Neuronal stem cell (in vitro differentiated cells): ENCODE measurements around the gene PRR12.

Experiments
- DNase-seq: peaks from one replicate; pipeline ENCODE4 v3.0.0-alpha.2; 2013; ENCODE audit warnings: low spot score
- H2AFZ ChIP-seq: one replicate; pipeline ENCODE4 v1.6.1; 2013; ENCODE audit warnings: mild to moderate bottlenecking, low read length, inconsistent platforms
- H2AK5ac ChIP-seq: 2 replicates; pipeline ENCODE4 v1.6.1; 2013; ENCODE audit warnings: low read depth, mild to moderate bottlenecking, inconsistent platforms, low read length, moderate library complexity, mixed read lengths
- H2BK120ac ChIP-seq: 2 replicates; pipeline ENCODE4 v1.6.1; 2013; ENCODE audit warnings: low read depth, mild to moderate bottlenecking, inconsistent platforms, low read length, moderate library complexity, mixed read lengths
- H2BK12ac ChIP-seq: one replicate; pipeline ENCODE4 v1.6.1; 2013; ENCODE audit warnings: low read length, inconsistent platforms
- H2BK15ac ChIP-seq: 2 replicates; pipeline ENCODE4 v1.6.1; 2013; ENCODE audit warnings: mild to moderate bottlenecking, low read length, inconsistent platforms, mixed read lengths
- H2BK5ac ChIP-seq: one replicate; pipeline ENCODE4 v1.6.1; 2013; ENCODE audit warnings: inconsistent platforms, mild to moderate bottlenecking, low read length, moderate library complexity
- H3K14ac ChIP-seq: one replicate; pipeline ENCODE4 v1.6.1; 2013; ENCODE audit warnings: low read length, inconsistent platforms
- H3K18ac ChIP-seq: 2 replicates; pipeline ENCODE4 v1.6.1; 2013; ENCODE audit warnings: low read length, inconsistent platforms
- H3K23ac ChIP-seq: 2 replicates; pipeline ENCODE4 v1.6.1; 2013; ENCODE audit warnings: low read depth, mild to moderate bottlenecking, mixed read lengths, low read length, inconsistent platforms; ENCODE audit not compliant: poor library complexity
- H3K27ac ChIP-seq: replicated peaks from 3 replicates; pipeline ENCODE4 v1.5.1; 2013; ENCODE audit warnings: low read length, inconsistent platforms
- H3K27me3 ChIP-seq, 3 experiments: 2 replicates each; pipeline ENCODE4 v1.6.1; 2013; ENCODE audit warnings: low read length in 3 of 3, mild to moderate bottlenecking in 2 of 3, inconsistent platforms in 1 of 3, low read depth in 1 of 3, mixed read lengths in 1 of 3, moderate library complexity in 1 of 3; ENCODE audit not compliant: control insufficient read depth in 3 of 3, insufficient read depth in 3 of 3
- H3K36me3 ChIP-seq, 2 donors: replicated peaks in 1 of 2; 2 replicates each; pipeline ENCODE4 v1.6.1; 2013; ENCODE audit warnings: low read length in 2 of 2; ENCODE audit not compliant: control insufficient read depth in 2 of 2, insufficient read depth in 2 of 2
- H3K4ac ChIP-seq: 2 replicates; pipeline ENCODE4 v1.6.1; 2013; ENCODE audit warnings: inconsistent platforms, mild to moderate bottlenecking, low read length, moderate library complexity
- H3K4me1 ChIP-seq, 2 donors: 1 replicate in 1 of 2; 2 replicates in 1 of 2; pipeline ENCODE4 v1.6.1; 2013; ENCODE audit warnings: low read length in 2 of 2, low read depth in 1 of 2; ENCODE audit not compliant: control insufficient read depth in 2 of 2, insufficient read depth in 1 of 2
- H3K4me2 ChIP-seq: one replicate; pipeline ENCODE4 v1.6.1; 2013; ENCODE audit warnings: mild to moderate bottlenecking, low read length, inconsistent platforms; ENCODE audit not compliant: insufficient read depth, poor library complexity, severe bottlenecking
- H3K4me3 ChIP-seq, 2 donors: 2 replicates each; pipeline ENCODE4 v1.5.1; 2013; ENCODE audit warnings: low read length in 2 of 2, mild to moderate bottlenecking in 2 of 2, inconsistent platforms in 1 of 2, moderate library complexity in 1 of 2
- H3K79me1 ChIP-seq: one replicate; pipeline ENCODE4 v1.6.1; 2013; ENCODE audit warnings: low read depth, mild to moderate bottlenecking, inconsistent platforms, low read length, moderate library complexity
- H3K9ac ChIP-seq: one replicate; pipeline ENCODE4 v1.6.1; 2013; ENCODE audit warnings: mild to moderate bottlenecking, low read depth, low read length, inconsistent platforms; ENCODE audit not compliant: poor library complexity
- H3K9me3 ChIP-seq, 2 donors: replicated peaks in 1 of 2; 2 replicates each; pipeline versions ENCODE3 to v1.6.1; 2013; ENCODE audit warnings: low read length in 2 of 2, mild to moderate bottlenecking in 2 of 2, inconsistent platforms in 1 of 2, low read depth in 1 of 2, mixed read lengths in 1 of 2, moderate library complexity in 1 of 2; ENCODE audit not compliant: control insufficient read depth in 2 of 2, insufficient read depth in 1 of 2
- H4K8ac ChIP-seq: one replicate; pipeline ENCODE4 v1.6.1; 2013; ENCODE audit warnings: low read depth, mild to moderate bottlenecking, inconsistent platforms, low read length, moderate library complexity
- H4K91ac ChIP-seq: one replicate; pipeline ENCODE4 v1.6.1; 2013; ENCODE audit warnings: low read length, low read depth, mild to moderate bottlenecking, inconsistent platforms; ENCODE audit not compliant: poor library complexity
- WGBS, 2 donors: extraction: QIAGEN DNeasy Blood & Tissue Kit; methylation state at CpG; one replicate each; pipeline ENCODE4 v1.1.7; 2013; ENCODE audit warnings: missing lambda C conversion rate in 2 of 2, mixed read lengths in 1 of 2; ENCODE audit not compliant: insufficient read length in 2 of 2, insufficient replicate concordance in 1 of 2; ENCODE audit errors: extremely low coverage in 2 of 2; 5-methylcytosine and 5-hydroxymethylcytosine counted together

Gene PRR12

GRCh38 chr19:49552749-49553148 lies 38.2 kb upstream of the PRR12 start:
- Histone ChIP-seq H3K27ac (no peak overlapping the region), H2BK12ac (no peak overlapping the region), H2AK5ac (no peak overlapping the region), H3K4me1 (peaks cover 0 to 11% of the 10 kb centered on the region in 2 donors), H4K91ac (no peak overlapping the region), H2BK120ac (no peak overlapping the region), H3K4me2 (no peak overlapping the region), H3K9ac (no peak overlapping the region), H2BK5ac (no peak overlapping the region), H3K9me3 (no peaks in the 10 kb centered on the region), H3K14ac (no peak overlapping the region), H3K4me3 (no peak overlapping the region), H3K27me3 (no peaks in the 10 kb centered on the region), H4K8ac (no peak overlapping the region), H3K36me3 (peaks cover 23 to 50% of the 10 kb centered on the region in 2 donors), H2BK15ac (no peak overlapping the region), H3K18ac (no peak overlapping the region), H3K4ac (no peak overlapping the region), H3K79me1 (peaks cover 2% of the 10 kb centered on the region), H2AFZ (no peak overlapping the region), H3K23ac (no peak overlapping the region)
- no peak for DNase-seq
- no CpG with 5 or more reads among the region's 11 CpGs for WGBS, 2 donors

GRCh38 chr19:49553451-49554271 lies 37.3 kb upstream of the PRR12 start:
- H3K9ac ChIP-seq: no peak overlapping the region
- no peaks in the 10 kb centered on the region for H3K27me3 ChIP-seq
- no peak overlapping the region for H2BK15ac ChIP-seq
- H4K91ac ChIP-seq: no peak overlapping the region
- H2AFZ ChIP-seq: no peak overlapping the region
- no peak overlapping the region for H2BK120ac ChIP-seq
- H3K4me2 ChIP-seq: no peak overlapping the region
- H3K4me3 ChIP-seq: no peak overlapping the region
- no peak overlapping the region for H3K14ac ChIP-seq
- no peak overlapping the region for H3K23ac ChIP-seq
- no peak overlapping the region for H2BK12ac ChIP-seq
- no peaks in the 10 kb centered on the region for H3K9me3 ChIP-seq
- no peak overlapping the region for H2BK5ac ChIP-seq
- no peak overlapping the region for H3K4ac ChIP-seq
- WGBS, 2 donors: no CpG with 5 or more reads among the region's 10 CpGs
- no peak overlapping the region for H3K18ac ChIP-seq
- H2AK5ac ChIP-seq: no peak overlapping the region
- no peak overlapping the region for H3K27ac ChIP-seq
- H4K8ac ChIP-seq: no peak overlapping the region
- no peak for DNase-seq
- peaks cover 0 to 11% of the 10 kb centered on the region in 2 donors for H3K4me1 ChIP-seq
- peaks cover 29 to 59% of the 10 kb centered on the region in 2 donors for H3K36me3 ChIP-seq
- no peaks in the 10 kb centered on the region for H3K79me1 ChIP-seq

GRCh38 chr19:49554701-49555181 lies 36.2 kb upstream of the PRR12 start:
- Histone ChIP-seq H3K27me3 (no peaks in the 10 kb centered on the region), H2BK5ac (no peak overlapping the region), H2AK5ac (no peak overlapping the region), H3K36me3 (peaks cover 35 to 70% of the 10 kb centered on the region in 2 donors), H3K18ac (no peak overlapping the region), H2BK15ac (no peak overlapping the region), H3K9ac (no peak overlapping the region), H3K4ac (no peak overlapping the region), H3K79me1 (no peaks in the 10 kb centered on the region), H3K4me1 (peaks cover 0 to 11% of the 10 kb centered on the region in 2 donors), H3K27ac (no peak overlapping the region), H3K14ac (no peak overlapping the region), H3K4me2 (no peak overlapping the region), H2BK120ac (no peak overlapping the region), H2BK12ac (no peak overlapping the region), H3K4me3 (no peak overlapping the region), H3K23ac (no peak overlapping the region), H4K91ac (no peak overlapping the region), H3K9me3 (no peaks in the 10 kb centered on the region), H4K8ac (no peak overlapping the region), H2AFZ (no peak overlapping the region)
- no peak for DNase-seq
- WGBS, 2 donors: no CpG with 5 or more reads among the region's 17 CpGs

GRCh38 chr19:49555600-49556411 lies 35.2 kb upstream of the PRR12 start:
- Histone ChIP-seq H2BK15ac (peak overlapping the region; percentile 95), H3K4me3 (peak overlapping the region in 1 of 2 donors; percentile 69), H3K4me1 (peaks cover 0 to 11% of the 10 kb centered on the region in 2 donors), H3K14ac (no peak overlapping the region), H2BK12ac (peak overlapping the region; percentile 93), H3K23ac (peak overlapping the region; percentile 97), H3K9ac (peak overlapping the region; percentile 95), H3K27me3 (no peaks in the 10 kb centered on the region), H3K27ac (peak overlapping the region; percentile 55), H3K4me2 (peak overlapping the region; percentile 81), H4K8ac (peak overlapping the region; percentile 74), H2AFZ (no peak overlapping the region), H2BK120ac (no peak overlapping the region), H3K9me3 (no peaks in the 10 kb centered on the region), H2BK5ac (peak overlapping the region; percentile 39), H3K4ac (no peak overlapping the region), H3K18ac (peak overlapping the region; percentile 96), H4K91ac (no peak overlapping the region), H3K79me1 (peaks cover 8% of the 10 kb centered on the region), H3K36me3 (peaks cover 36 to 75% of the 10 kb centered on the region in 2 donors), H2AK5ac (peak overlapping the region; percentile 82)
- DNase-seq: peak; percentile 88
- no CpG with 5 or more reads among the region's 53 CpGs for WGBS, 2 donors
